Measurements from ENCODE around the gene TRA2B.

TRA2B gene

DNA sequence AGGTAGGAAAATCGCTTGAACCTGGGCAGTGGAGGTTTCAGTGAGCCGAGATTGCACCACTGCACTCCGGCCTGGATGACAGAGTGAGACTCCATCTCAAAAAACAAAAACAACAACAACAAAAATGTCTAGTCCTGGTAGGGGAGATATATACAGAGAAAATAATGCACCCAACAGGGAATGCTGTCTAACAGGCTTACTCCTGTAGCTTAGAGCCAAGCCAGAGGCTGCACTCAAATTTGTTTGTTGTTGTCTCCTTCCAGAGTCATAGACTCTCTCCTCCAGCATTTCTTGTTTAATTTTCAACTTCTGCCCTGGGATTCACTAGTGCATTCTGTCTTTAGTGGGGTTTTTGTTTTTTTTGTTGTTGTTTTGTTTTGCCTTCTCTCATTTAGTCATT lies 4.6 kb upstream of the TRA2B start:
- TF ChIP-seq, protein P1, sequence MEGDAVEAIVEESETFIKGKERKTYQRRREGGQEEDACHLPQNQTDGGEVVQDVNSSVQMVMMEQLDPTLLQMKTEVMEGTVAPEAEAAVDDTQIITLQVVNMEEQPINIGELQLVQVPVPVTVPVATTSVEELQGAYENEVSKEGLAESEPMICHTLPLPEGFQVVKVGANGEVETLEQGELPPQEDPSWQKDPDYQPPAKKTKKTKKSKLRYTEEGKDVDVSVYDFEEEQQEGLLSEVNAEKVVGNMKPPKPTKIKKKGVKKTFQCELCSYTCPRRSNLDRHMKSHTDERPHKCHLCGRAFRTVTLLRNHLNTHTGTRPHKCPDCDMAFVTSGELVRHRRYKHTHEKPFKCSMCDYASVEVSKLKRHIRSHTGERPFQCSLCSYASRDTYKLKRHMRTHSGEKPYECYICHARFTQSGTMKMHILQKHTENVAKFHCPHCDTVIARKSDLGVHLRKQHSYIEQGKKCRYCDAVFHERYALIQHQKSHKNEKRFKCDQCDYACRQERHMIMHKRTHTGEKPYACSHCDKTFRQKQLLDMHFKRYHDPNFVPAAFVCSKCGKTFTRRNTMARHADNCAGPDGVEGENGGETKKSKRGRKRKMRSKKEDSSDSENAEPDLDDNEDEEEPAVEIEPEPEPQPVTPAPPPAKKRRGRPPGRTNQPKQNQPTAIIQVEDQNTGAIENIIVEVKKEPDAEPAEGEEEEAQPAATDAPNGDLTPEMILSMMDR (IDR thresholded peaks at IDR 0.05; ENCODE audit: insufficient read depth, missing control alignments), result no peak
- FAIRE-seq (no peak), DNase-seq (ENCODE audit: insufficient read length, low spot score) (no peak)

DNA sequence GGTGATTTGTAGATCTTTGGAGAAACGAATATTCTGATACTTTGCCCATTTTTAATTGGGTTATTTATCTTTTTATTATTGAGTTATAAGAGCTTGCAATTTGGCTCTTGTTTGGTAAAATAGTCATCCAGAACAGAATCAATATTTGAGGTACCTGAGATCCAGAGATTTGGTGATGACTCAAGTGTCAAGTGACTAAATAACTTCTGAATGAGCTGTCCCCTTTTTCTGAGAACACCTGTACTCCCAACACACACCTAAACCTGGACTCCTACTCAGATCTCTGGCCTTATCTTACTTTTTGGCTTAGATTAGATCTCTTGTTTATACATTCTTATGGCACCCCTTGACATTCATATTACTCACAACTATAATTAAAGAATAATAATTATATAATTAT lies 3.1 kb upstream of the TRA2B start:
- DNase-seq (ENCODE audit: insufficient read length, low spot score) (no peak), FAIRE-seq (no peak)
- TF ChIP-seq, protein P1 (IDR thresholded peaks at IDR 0.05; ENCODE audit: insufficient read depth, missing control alignments), result no peak

DNA sequence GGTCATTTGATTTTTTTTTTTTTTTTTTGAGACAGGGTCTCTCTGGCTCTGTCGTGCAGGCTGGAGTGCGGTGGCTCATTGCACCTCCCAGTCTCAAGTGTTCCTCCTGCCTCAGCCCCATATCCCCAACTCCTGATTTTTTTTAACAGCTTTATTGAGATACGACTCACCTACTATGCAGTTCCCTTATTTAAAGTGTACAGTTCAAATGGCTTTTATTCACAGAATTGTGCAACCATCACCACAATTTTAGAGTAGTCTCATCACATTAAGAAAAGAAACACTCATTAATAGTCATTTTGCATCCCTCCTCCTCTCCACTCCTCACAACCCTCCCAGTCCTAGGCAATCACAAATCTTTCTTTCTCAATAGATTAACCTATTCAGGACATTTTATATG lies 1.9 kb upstream of the TRA2B start:
- TF ChIP-seq, protein P1 (IDR thresholded peaks at IDR 0.05; ENCODE audit: insufficient read depth, missing control alignments), result no peak

DNA sequence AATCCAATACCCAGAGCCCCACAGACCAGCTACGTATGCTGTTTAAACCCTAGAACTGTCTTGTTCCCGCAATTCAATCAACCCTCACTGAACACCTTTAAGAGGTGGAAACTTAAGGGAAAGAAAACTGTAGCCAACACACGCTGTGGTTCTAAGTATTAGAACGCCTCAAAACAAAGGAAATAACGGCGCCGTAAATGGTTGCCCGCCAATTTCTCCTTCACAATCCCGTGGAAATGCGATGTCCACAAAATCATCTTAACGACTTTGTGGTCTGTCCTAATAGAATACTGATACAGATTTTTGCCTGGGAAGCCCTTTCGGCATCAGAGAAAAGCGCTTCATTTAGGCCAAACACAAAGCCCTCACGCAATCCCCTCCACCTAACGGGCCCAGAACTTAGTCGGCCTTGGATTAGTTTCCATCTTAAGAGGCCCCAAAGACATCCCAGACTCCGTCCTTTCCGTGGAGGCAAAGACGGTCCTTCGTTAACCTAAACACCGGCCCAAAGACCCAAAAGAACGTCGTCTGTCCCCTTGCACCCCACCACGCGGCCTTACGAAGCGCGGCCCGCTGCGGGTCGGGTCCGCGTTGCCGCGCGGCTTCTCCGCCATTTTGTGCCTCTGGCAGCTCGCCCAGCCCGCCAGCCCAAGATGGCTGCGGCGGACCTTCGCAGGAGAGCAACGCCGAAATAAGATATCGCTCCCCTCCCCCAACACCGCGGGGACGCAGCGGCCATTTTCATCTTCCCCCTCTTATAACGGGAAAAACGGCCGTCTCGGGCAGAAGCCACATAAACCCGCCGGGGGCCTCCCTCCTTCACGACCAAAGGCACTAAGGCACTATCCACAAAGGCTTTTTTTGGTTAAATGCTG lies 763 bp downstream of the TRA2B start:
- FAIRE-seq (no peak), DNase-seq (ENCODE audit: insufficient read length, low spot score) (peak; percentile 38)
- TF ChIP-seq, protein P1 (IDR thresholded peaks at IDR 0.05; ENCODE audit: insufficient read depth, missing control alignments), result no peak

More for the DNA sequence above, 1.9 kb upstream of the TRA2B start:
- DNase-seq (ENCODE audit: insufficient read length, low spot score) (no peak), FAIRE-seq (no peak)

DNA sequence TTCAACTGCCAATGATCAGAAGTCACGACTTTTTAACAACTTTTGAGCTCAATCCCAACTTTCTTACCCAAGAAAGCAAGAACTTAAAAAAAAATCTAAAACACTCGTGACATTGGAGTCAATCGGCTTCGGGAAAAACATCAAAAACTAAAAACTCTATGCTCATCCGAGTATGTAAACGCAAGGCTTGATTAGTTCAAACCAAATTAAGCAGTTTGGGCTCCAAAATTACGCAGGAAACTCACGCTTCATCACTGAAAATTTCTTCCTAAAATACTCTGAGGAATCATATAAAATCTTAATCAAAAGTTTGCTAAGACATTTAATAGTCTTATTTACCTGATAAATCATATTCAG lies 1.6 kb downstream of the TRA2B start:
- DNase-seq (ENCODE audit: insufficient read length, low spot score) (no peak), FAIRE-seq (no peak)
- TF ChIP-seq, protein P1 (IDR thresholded peaks at IDR 0.05; ENCODE audit: insufficient read depth, missing control alignments), result no peak

DNA sequence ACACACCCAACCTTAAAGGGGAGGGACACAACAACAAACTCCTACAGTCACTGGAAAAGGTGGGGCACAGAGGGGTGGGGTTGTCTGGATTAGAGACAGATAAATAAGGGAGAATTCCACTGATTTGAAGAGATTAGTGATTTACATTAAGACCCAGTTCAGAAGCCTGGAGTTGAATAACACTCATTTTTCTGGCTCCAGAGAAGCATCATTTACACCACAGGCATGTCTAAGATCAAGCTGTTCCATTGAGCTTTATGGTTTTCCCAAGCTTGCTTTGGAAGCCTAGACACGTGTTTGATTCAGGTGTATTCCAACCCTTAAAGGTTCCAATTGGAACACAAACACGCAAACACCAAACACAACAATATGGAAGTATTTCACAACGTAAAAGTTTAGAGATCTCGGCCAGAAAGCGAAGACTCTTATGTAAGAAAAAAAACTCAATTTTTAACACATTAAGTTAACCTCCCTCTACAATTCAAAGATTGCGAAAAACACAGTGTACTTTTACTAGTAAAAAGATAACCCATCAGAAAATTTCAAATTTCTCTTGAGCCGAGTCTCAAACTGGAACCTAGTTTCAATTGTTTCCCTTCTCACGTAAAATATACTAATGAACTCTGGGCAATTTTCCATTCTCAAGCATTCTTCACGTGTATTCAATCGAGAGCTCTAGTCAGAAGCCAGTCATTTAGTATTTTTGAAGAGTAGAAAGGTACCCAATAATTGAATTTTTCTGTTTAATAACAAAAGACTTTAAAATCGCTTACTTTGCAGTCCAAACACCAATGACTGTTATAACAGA lies 2.1 kb downstream of the TRA2B start:
- FAIRE-seq (no peak), DNase-seq (ENCODE audit: insufficient read length, low spot score) (no peak)
- TF ChIP-seq, protein P1 (IDR thresholded peaks at IDR 0.05; ENCODE audit: insufficient read depth, missing control alignments), result no peak
